Fibroblast of lung (primary cell): ENCODE measurements around the gene INSR. TPM values are rescaled to one million over a fixed set of nuclear protein-coding genes. Genes with fewer than 3 reads are reported as not detected.

ENCODE experiments used
- DNase-seq, 2 donors: peaks; one replicate each; pipeline versions ENCODE4 v3.0.0 to v3.0.0-alpha.2; 2010; ENCODE audit warnings: low read depth in 2 of 2
- H2AFZ ChIP-seq: 2 replicates; pipeline ENCODE4 v1.5.1; 2012; ENCODE audit warnings: low read length, control low read depth, inconsistent platforms
- H3K27ac ChIP-seq: 2 replicates; pipeline ENCODE4 v1.5.1; 2011; ENCODE audit warnings: low read length, control low read depth; ENCODE audit not compliant: insufficient read depth
- H3K27me3 ChIP-seq: 2 replicates; pipeline ENCODE4 v1.5.1; 2011; ENCODE audit warnings: mild to moderate bottlenecking, low read length; ENCODE audit not compliant: control insufficient read depth, insufficient read depth
- H3K36me3 ChIP-seq: 2 replicates; pipeline ENCODE4 v1.5.1; 2011; ENCODE audit warnings: low read length; ENCODE audit not compliant: control insufficient read depth, insufficient read depth
- H3K4me1 ChIP-seq: 2 replicates; pipeline ENCODE4 v1.5.1; 2011; ENCODE audit warnings: low read length; ENCODE audit not compliant: control insufficient read depth, insufficient read depth; ENCODE audit errors: extremely low read depth
- H3K4me2 ChIP-seq: 2 replicates; pipeline ENCODE4 v1.5.1; 2011; ENCODE audit warnings: low read length, control low read depth; ENCODE audit not compliant: insufficient read depth; ENCODE audit errors: extremely low read depth
- H3K4me3 ChIP-seq, 4 experiments: fragments of 200-600 bp in 1 of 4; sonication (generic) in 1 of 4; replicated peaks in 1 of 4; 2 replicates each; pipeline ENCODE4 v1.5.1; 2011 to 2016; ENCODE audit warnings: low read length in 4 of 4, low read depth in 3 of 4, mild to moderate bottlenecking in 3 of 4, control low read depth in 2 of 4, inconsistent platforms in 1 of 4, mixed read lengths in 1 of 4; ENCODE audit not compliant: insufficient read depth in 1 of 4; ENCODE audit errors: control extremely low read depth in 1 of 4
- H3K79me2 ChIP-seq: 2 replicates; pipeline ENCODE4 v1.5.1; 2012; ENCODE audit warnings: mild to moderate bottlenecking, low read length, inconsistent platforms; ENCODE audit not compliant: control insufficient read depth, insufficient read depth
- H3K9ac ChIP-seq: 2 replicates; pipeline ENCODE4 v1.5.1; 2011; ENCODE audit warnings: mild to moderate bottlenecking, low read length, control low read depth; ENCODE audit not compliant: insufficient read depth
- H3K9me3 ChIP-seq: 2 replicates; pipeline ENCODE4 v1.5.1; 2012; ENCODE audit warnings: low read depth, low read length; ENCODE audit not compliant: control insufficient read depth, insufficient read depth
- H4K20me1 ChIP-seq: 2 replicates; pipeline ENCODE4 v1.5.1; 2011; ENCODE audit warnings: low read length; ENCODE audit not compliant: control insufficient read depth, insufficient read depth; ENCODE audit errors: extremely low read depth
- EZH2 ChIP-seq: IDR thresholded peaks from 2 replicates; pipeline ENCODE4 v1.5.1; 2012; ENCODE audit warnings: low read length, control low read depth, mild to moderate bottlenecking; ENCODE audit errors: missing control alignments
- polyA plus RNA-seq, 2 donors: library from polyadenylated mRNA; depleted of rRNA in 1 of 2; stranded (reverse) in 1 of 2; unstranded in 1 of 2; fragments of >200 nt; gene quantifications; 2 replicates each; pipeline ENCODE4 v1.2.1, GENCODE V29; 2011 to 2012; ENCODE audit warnings: missing spikeins in 1 of 2
- total RNA-seq: library from RNA; depleted of rRNA; stranded (reverse); fragments of >200 nt; gene quantifications from 2 replicates; pipeline ENCODE4 v1.2.1, GENCODE V29; 2014
- TF ChIP-seq, protein P1 (sequence below), 2 donors: IDR thresholded peaks in 1 of 2; conservative IDR thresholded peaks in 1 of 2; 1 replicate in 1 of 2; 2 replicates in 1 of 2; pipeline ENCODE4 v1.5.1; 2011 to 2012; ENCODE audit warnings: low read length in 2 of 2, control low read depth in 1 of 2, inconsistent platforms in 1 of 2, low read depth in 1 of 2, mild to moderate bottlenecking in 1 of 2

INSR gene
- total and polyA plus RNA-seq, 2 donors (not counting 1 experiment from before 2014, with no cell fraction given) = 3.7 to 23.9 TPM

DNA sequence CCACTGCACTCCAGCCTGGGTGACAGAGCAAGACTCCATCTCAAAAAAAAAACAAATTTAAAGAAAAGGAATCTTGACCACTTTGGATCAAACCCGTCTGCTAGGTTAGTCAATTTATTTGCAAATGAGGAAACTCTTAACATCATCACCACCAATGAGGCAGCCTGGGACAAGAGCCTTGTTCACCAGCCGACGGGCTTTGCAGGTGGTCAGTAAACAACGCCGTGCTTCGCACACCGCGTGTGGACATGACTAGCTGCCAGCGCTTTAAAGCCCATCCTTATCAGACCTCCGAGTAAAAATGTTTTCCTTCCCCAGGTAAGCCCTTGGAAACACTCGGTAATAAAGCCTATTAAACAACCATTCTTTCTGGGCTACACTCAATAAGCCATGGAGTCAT is 41.9 kb downstream of the INSR start:
- H3K36me3 ChIP-seq = no peaks in the 10 kb centered on the region
- no peak overlapping the region for H3K9ac ChIP-seq
- no peak overlapping the region for H2AFZ ChIP-seq
- H4K20me1 ChIP-seq = no peaks in the 10 kb centered on the region
- H3K4me1 ChIP-seq = no peaks in the 10 kb centered on the region
- no peak overlapping the region for H3K4me2 ChIP-seq
- no peaks in the 10 kb centered on the region for H3K9me3 ChIP-seq
- no peak for TF ChIP-seq EZH2
- TF ChIP-seq, protein P1, sequence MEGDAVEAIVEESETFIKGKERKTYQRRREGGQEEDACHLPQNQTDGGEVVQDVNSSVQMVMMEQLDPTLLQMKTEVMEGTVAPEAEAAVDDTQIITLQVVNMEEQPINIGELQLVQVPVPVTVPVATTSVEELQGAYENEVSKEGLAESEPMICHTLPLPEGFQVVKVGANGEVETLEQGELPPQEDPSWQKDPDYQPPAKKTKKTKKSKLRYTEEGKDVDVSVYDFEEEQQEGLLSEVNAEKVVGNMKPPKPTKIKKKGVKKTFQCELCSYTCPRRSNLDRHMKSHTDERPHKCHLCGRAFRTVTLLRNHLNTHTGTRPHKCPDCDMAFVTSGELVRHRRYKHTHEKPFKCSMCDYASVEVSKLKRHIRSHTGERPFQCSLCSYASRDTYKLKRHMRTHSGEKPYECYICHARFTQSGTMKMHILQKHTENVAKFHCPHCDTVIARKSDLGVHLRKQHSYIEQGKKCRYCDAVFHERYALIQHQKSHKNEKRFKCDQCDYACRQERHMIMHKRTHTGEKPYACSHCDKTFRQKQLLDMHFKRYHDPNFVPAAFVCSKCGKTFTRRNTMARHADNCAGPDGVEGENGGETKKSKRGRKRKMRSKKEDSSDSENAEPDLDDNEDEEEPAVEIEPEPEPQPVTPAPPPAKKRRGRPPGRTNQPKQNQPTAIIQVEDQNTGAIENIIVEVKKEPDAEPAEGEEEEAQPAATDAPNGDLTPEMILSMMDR (conservative IDR thresholded peaks at IDR 0.05 in 1 of 2, IDR thresholded peaks at IDR 0.05 in 1 of 2; ENCODE audit: low read depth in 1 of 2, low read length in 2 of 2) = no peak
- no peak overlapping the region for H3K27ac ChIP-seq
- H3K4me3 ChIP-seq = no peak overlapping the region
- no peaks in the 10 kb centered on the region for H3K27me3 ChIP-seq
- H3K79me2 ChIP-seq = no peaks in the 10 kb centered on the region
- no peak for DNase-seq

DNA sequence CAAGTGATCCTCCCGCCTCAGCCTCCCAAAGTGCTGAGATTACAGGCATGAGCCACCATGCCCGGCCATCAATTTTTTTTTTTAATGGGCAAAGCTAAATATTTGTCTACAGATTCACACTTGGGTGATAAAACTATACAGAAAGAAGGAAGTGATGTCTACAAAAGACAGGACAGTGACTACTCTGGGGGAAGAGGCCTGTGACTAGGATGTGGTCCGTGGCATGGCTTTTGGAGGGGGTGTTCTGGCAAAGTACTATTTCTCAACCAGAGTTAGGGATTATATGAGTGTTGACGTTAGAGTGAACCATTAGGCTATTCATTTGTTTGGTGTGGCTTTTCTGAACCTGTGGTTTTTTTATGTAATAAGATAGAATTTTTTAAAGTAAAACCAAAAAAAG is 42.7 kb downstream of the INSR start:
- H3K27ac ChIP-seq = no peak overlapping the region
- H4K20me1 ChIP-seq = no peaks in the 10 kb centered on the region
- no peak for DNase-seq
- no peak for TF ChIP-seq EZH2
- TF ChIP-seq, protein P1 (conservative IDR thresholded peaks at IDR 0.05 in 1 of 2, IDR thresholded peaks at IDR 0.05 in 1 of 2; ENCODE audit: low read depth in 1 of 2, low read length in 2 of 2) = no peak
- H3K4me3 ChIP-seq = no peak overlapping the region
- H3K4me1 ChIP-seq = no peaks in the 10 kb centered on the region
- no peak overlapping the region for H3K9ac ChIP-seq
- H3K9me3 ChIP-seq = no peaks in the 10 kb centered on the region
- H3K4me2 ChIP-seq = no peak overlapping the region
- H3K36me3 ChIP-seq = no peaks in the 10 kb centered on the region
- H3K79me2 ChIP-seq = no peaks in the 10 kb centered on the region
- no peaks in the 10 kb centered on the region for H3K27me3 ChIP-seq
- H2AFZ ChIP-seq = no peak overlapping the region

DNA sequence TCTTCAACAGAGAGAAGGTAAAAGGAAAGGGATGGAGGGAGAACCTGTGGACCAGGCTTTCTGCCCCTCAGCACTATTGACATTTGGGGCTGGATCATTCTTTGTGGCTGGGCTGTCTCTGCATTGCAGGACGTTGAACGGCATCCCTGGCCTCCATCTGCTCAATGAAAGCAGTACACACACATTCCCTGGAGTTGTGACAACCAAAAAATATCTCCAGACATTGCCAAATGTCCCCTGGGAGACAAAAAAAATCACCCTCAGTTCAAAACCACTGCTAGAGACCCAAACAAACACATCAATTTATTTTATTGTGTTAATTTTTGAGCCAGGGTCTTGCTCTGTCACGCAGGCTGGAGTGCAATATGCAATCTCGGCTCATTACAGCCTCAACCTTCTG is 43.3 kb downstream of the INSR start:
- Histone ChIP-seq H3K36me3 (no peaks in the 10 kb centered on the region), H2AFZ (no peak overlapping the region), H3K4me1 (no peaks in the 10 kb centered on the region), H3K79me2 (no peaks in the 10 kb centered on the region), H3K4me2 (no peak overlapping the region), H3K9me3 (no peaks in the 10 kb centered on the region), H3K27ac (no peak overlapping the region), H3K27me3 (no peaks in the 10 kb centered on the region), H3K9ac (no peak overlapping the region), H4K20me1 (no peaks in the 10 kb centered on the region), H3K4me3 (no peak overlapping the region)
- DNase-seq = no peak
- TF ChIP-seq EZH2 = no peak
- TF ChIP-seq, protein P1 (conservative IDR thresholded peaks at IDR 0.05 in 1 of 2, IDR thresholded peaks at IDR 0.05 in 1 of 2; ENCODE audit: low read depth in 1 of 2, low read length in 2 of 2) = no peak
